Ureter (tissue), 1 donor: Measurements from ENCODE around the gene FRMD4B. TPM values are rescaled to one million over a fixed set of nuclear protein-coding genes. Genes with fewer than 3 reads are reported as not detected.
A peak's percentile ranks its signal among the peaks of the same experiment; 100 is the strongest.

Experiments used
- DNase-seq: peaks from one replicate; pipeline ENCODE4 v3.0.0-alpha.2; 2020; ENCODE audit warnings: low spot score
- total RNA-seq: library from RNA; stranded (reverse); gene quantifications from one replicate; pipeline ENCODE4 v1.2.4, GENCODE V29; 2023
- donor health status: DM: yes; HTN: yes; CAD: no.

The FRMD4B gene
- total RNA-seq: 28.6 TPM

- DNase-seq: peak; percentile 48
Measured at GRCh38 chr3:69385723-69386555, at the start of gene FRMD4B. FRMD4B (minus strand) TSS chr3:69386088; CDS start chr3:69385989, 99 bp downstream.

- DNase-seq: no peak
Measured at GRCh38 chr3:69433969-69434325, 48.1 kb upstream of the FRMD4B start.

GRCh38 chr3:69433121-69433968 lies 47.5 kb upstream of the FRMD4B start:
- DNase-seq: peak; percentile 48

- no peak for DNase-seq
Measured at GRCh38 chr3:69428657-69429255, 42.9 kb upstream of the FRMD4B start.

DNA sequence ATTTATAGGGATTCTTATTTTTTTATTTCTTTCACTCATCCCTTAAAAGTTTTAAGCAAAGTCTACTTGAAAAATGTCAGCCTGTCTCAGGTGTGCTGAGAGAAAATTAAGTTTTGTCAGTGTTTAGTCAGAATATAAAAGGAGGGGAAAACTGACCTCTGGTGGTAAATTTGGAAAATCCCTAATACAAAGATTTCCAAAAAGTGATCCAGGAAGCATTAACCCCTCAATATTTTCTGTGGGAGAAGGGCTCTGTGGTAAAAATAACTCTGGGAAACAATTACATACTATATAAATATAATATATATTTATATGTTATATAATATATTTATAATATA lies 41.0 kb upstream of the FRMD4B start:
- no peak for DNase-seq

DNA sequence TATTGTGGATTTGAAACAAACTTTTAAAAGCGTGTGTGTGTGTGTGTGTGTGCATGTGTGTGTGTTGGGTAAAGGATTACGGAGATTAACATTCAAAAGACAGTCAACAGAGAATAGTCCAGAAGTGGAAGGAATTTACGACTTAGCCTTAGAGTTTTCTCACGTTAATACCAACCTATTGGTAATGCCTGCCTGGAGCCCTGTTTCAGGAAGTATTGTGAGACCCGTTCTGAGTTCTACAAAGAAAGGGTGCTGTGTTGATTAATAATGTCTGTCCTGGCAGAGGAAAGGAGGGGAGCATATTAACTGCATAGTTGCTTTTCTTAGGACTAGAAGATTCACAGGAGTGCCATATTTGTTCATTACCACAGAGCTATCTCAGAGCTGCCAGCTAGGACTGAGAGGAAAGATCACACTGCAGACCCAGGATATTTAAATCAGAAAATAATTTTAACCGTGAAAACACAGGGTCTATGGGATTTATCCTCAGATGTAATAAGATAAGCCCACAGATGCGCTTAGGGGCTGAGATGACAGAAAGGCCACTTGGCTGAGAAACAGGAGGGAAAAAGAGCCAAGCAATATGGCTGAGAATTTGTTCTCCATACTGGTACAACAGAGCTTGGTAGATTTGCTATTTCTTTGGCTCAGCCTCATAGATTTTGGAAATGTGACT lies 40.5 kb upstream of the FRMD4B start:
- no peak for DNase-seq

GRCh38 chr3:69425249-69425648 lies 39.4 kb upstream of the FRMD4B start:
- no peak for DNase-seq

- DNase-seq: no peak
Measured at GRCh38 chr3:69423463-69424155, 37.7 kb upstream of the FRMD4B start.

DNA sequence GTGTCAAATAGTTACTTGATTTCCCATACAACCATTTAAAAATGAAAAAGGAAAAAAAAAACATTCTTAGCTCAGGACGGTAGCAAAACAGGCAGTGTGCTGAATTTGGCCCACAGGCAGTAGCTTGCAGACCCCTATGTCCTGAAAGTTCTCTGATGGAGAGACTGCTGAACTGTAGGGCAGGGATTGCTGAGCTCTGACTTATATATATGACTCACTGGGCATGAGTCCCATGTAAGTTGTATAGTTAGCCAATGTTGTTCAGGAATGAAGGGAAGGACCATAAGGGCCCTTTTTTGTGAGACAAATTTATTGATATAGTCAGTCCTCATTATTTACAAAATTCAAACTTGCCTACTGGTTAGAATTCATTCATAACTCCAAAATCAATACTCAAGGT lies 36.9 kb upstream of the FRMD4B start:
- no peak for DNase-seq

DNA sequence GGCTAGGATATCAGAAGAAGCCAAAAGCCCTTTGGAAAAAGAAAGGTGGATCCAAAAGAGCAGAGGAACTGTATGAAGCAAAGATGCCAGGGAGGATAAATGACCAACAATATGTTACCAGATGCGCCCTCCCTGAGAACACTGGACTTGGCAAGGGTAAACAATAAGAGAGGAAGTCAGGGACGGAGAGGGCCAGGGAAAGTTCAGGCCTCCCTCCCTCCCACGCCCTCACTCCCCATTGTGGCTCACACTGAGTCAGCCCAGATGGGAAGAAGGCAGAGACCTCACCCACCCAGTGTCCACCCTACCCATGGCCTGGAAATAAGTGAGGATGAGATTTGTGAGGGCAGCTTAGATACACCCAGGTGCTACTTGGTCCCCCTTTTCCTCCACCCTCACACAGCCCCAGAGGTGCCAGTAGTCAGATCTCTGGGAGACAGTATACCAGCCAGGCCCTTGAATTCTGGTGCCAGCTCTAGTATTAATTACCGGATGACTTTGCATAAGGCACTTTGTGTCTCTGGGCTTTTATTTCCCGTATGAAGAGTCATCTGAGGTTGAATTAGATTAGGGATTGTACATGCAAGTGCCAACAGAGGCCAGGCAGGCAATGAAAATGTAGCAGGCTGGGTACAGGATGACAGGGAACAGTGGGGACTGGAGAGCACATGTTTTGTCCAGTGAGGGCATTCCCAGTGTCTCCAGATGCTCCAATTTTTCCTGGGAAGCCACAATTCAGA lies 35.1 kb upstream of the FRMD4B start:
- DNase-seq: no peak

DNA sequence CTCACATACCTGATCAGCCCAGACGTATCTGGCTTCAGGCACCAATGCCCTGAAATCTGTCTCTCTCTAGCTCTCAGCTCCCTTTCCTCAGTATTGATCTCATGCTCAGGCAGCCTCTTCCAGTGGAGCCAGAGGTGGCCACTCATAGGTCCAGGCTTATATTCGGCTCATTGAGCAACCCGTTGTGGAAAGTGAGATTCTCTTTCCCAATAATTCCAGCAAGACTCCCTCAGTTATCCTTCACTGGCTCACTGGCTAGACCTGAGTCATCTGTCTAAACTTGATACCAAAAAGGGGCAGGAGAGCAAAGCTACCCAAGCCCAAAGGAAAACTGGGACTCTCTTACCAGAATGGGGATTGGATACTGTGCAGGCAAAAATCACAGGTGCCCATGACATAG lies 33.4 kb upstream of the FRMD4B start:
- no peak for DNase-seq

GRCh38 chr3:69417541-69418078 lies 31.7 kb upstream of the FRMD4B start:
- no peak for DNase-seq

GRCh38 chr3:69413551-69414207 lies 27.8 kb upstream of the FRMD4B start:
- DNase-seq: no peak

DNA sequence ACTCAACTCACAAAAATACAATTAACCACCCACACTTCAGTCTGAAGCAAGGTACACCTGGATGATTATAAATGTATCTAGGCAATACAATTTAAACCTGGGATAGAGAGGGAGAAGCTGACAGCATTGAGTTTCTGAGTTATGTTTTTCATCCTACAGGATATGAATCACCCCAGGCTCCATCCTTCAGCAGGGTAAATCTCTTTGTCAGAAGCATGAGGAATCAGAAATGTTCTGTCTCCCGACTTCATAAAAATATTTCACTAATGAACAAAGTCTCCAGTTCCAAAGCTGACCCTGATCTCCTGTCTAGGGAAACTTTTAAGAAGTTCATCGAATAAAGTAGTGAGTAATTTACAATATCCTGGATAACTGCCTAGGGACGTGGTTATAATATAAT lies 25.5 kb upstream of the FRMD4B start:
- DNase-seq: no peak

DNA sequence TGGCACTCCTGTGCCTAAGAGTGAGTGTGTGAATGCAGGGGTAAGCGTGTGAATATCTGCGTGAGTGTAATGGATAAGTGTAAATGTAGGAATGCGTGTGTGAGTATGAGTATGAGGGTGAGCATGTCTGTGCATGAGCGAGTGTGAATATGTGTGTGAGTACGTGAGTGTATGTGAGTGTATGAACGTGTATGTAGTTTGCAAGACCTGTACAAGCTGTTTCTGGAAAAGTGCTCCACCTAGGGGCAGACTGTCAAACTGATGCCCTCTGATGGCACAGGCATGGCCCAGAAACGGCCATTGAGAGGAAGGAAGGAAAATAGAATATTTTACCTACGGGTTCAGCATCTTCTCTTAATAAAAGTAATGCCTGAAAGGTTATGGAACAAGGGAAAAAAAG lies 24.4 kb upstream of the FRMD4B start:
- peak; percentile 79 for DNase-seq

DNA sequence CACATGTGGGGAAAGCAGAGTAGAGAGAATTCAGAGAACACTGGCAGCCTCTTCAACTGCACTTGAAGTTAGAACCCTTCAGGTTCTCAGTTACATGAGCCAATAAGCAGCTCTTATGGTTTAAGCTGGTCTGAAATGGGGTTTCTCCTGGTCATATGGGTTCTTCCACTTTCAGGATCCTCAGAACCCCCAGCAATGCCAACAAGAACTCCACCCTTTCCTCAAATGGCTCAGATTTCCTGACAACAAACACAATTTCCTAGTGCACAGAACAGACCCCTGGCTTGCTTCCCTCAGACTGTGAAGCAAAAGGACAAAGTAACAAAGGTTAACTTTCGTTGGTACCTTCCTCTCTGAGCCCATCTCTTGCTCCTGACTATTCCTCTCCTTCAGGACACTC lies 23.9 kb upstream of the FRMD4B start:
- DNase-seq: no peak

GRCh38 chr3:69409011-69409410 lies 23.1 kb upstream of the FRMD4B start:
- no peak for DNase-seq

DNA sequence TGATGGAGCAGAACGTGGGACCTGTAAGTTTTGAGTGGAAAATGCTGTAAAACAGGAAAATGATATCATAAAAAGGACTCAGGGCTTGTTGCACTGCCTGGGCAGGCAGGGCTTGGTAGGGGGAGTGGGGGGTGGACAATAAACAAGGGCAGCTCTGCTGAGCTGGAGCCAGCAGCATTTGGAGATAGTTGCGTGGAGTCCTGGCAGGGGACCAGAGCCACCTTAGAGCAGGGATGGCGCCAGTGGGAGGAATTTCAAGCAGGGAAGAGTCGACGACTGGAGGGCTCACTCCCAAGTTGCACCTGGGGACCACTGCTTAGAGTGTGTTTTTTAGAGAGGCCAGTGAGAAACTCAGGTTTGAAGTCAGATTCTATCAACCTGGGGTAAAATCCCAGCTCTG lies 22.7 kb upstream of the FRMD4B start:
- DNase-seq: no peak

- DNase-seq: no peak
Measured at GRCh38 chr3:69407908-69408307, 22.0 kb upstream of the FRMD4B start.

GRCh38 chr3:69406163-69406562 lies 20.3 kb upstream of the FRMD4B start:
- DNase-seq: no peak
